Measurements from ENCODE around the gene ATP13A1.
"Not testable (repeated sequence)": the region's sequence is repeated elsewhere in the genome, so short reads cannot be mapped to it uniquely, and the experiment has no call there.

ATP13A1 gene

DNA sequence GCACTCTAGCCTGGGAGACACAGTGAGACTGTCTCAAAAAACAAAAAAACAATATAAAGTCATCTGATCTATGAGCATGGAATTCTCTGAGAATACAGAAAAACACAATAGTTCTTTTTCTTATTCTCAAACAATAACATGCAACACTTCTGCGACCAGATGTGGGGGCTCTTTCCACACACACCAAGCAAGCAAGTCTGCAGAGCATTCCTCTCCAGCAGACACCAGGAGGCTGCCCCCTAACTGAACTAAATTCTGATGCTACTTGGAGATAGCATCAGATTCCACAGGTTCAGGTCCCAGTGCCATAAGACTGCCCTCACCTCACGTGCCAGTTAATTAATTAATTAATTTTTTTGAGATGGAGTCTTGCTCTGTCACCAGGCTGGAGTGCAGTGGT lies 32.9 kb upstream of the ATP13A1 start:
- Histone ChIP-seq H4K20me1 (ENCODE audit: insufficient read depth, low read length) (no peaks in the 10 kb centered on the region), H3K79me2 (ENCODE audit: insufficient read depth, low read length) (no peaks in the 10 kb centered on the region), H3K27me3 (ENCODE audit: insufficient read depth, low read length) (no peaks in the 10 kb centered on the region), H3K4me3 (ENCODE audit: low read depth, low read length, poor library complexity, severe bottlenecking) (no peak overlapping the region), H3K36me3 (ENCODE audit: insufficient read depth, low read length) (no peaks in the 10 kb centered on the region), H3F3A (ENCODE audit: insufficient read depth, low read length) (no peaks in the 10 kb centered on the region), H3K9me3 (ENCODE audit: low read length) (0 out of 2 replicates have a peak, but pooled peaks cover 2% of the 10 kb centered on the region), H3K27ac (ENCODE audit: low read depth, low read length, poor library complexity, severe bottlenecking) (no peak overlapping the region), H3K9ac (ENCODE audit: low read length) (no peak overlapping the region), H3K4me2 (ENCODE audit: low read length) (no peak overlapping the region), H3K4me1 (ENCODE audit: insufficient read depth, low read length, severe bottlenecking) (no peaks in the 10 kb centered on the region), H3K9me2 (ENCODE audit: low read depth, low read length) (no peaks in the 10 kb centered on the region), H2AFZ (ENCODE audit: low read length) (no peak overlapping the region)
- TF ChIP-seq EZH2 (IDR thresholded peaks at IDR 0.05; ENCODE audit: borderline replicate concordance, low read length) = no peak
- TF ChIP-seq, protein P1, sequence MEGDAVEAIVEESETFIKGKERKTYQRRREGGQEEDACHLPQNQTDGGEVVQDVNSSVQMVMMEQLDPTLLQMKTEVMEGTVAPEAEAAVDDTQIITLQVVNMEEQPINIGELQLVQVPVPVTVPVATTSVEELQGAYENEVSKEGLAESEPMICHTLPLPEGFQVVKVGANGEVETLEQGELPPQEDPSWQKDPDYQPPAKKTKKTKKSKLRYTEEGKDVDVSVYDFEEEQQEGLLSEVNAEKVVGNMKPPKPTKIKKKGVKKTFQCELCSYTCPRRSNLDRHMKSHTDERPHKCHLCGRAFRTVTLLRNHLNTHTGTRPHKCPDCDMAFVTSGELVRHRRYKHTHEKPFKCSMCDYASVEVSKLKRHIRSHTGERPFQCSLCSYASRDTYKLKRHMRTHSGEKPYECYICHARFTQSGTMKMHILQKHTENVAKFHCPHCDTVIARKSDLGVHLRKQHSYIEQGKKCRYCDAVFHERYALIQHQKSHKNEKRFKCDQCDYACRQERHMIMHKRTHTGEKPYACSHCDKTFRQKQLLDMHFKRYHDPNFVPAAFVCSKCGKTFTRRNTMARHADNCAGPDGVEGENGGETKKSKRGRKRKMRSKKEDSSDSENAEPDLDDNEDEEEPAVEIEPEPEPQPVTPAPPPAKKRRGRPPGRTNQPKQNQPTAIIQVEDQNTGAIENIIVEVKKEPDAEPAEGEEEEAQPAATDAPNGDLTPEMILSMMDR (IDR thresholded peaks at IDR 0.05; ENCODE audit: low read length) = no peak

DNA sequence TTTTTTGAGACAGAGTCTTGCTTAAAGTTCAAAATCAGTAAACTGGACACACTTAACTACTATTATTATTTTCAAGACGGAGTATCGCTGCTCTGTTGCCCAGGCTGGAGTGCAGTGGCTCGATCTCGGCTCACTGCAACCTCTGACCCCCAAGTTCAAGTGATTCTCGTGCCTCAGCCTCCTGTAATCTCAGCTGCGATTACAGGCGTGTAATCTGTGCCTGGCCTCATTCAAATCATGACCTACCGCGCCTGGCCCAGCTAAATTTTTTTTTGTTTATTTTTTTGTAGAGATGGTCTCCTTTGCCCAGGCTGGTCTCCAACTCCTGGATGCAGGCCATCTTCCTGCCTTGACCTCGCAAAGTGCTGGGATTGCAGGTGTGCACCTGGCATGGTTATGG lies 28.2 kb upstream of the ATP13A1 start:
- no peak for TF ChIP-seq EZH2 (IDR thresholded peaks at IDR 0.05; ENCODE audit: borderline replicate concordance, low read length)
- TF ChIP-seq, protein P1 (IDR thresholded peaks at IDR 0.05; ENCODE audit: low read length) = no peak
- H3K9me3 ChIP-seq (ENCODE audit: low read length) = 0 out of 2 replicates have a peak, but pooled peaks cover 2% of the 10 kb centered on the region

DNA sequence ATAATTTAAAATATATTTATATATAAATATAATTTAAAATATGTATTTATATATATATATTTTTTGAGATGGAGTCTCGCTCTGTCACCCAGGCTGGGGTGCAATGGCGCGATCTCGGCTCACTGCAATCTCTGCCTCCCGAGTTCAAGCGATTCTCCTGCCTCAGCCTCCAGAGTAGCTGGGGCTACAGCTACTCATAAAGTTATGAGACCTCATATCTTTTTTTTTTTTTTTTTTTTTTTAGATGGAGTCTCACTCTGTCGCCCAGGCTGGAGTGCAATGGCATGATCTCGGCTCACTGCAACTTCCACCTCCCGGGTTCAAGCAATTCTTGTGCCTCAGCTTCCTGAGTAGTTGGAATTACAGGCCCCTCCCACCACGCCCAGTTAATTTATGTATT lies 25.5 kb upstream of the ATP13A1 start:
- H4K20me1 ChIP-seq (ENCODE audit: insufficient read depth, low read length); H3K27me3 ChIP-seq (ENCODE audit: insufficient read depth, low read length); H3K9me3 ChIP-seq (ENCODE audit: low read length); H3F3A ChIP-seq (ENCODE audit: insufficient read depth, low read length); H3K4me2 ChIP-seq (ENCODE audit: low read length); H3K4me3 ChIP-seq (ENCODE audit: low read depth, low read length, poor library complexity, severe bottlenecking); H3K9ac ChIP-seq (ENCODE audit: low read length); H3K79me2 ChIP-seq (ENCODE audit: insufficient read depth, low read length); H3K36me3 ChIP-seq (ENCODE audit: insufficient read depth, low read length); H3K9me2 ChIP-seq (ENCODE audit: low read depth, low read length); H3K4me1 ChIP-seq (ENCODE audit: insufficient read depth, low read length, severe bottlenecking); H3K27ac ChIP-seq (ENCODE audit: low read depth, low read length, poor library complexity, severe bottlenecking); H2AFZ ChIP-seq (ENCODE audit: low read length): not testable (repeated sequence)

More for the DNA sequence above, 28.2 kb upstream of the ATP13A1 start:
- Histone ChIP-seq H2AFZ (ENCODE audit: low read length) (no peak overlapping the region), H3K36me3 (ENCODE audit: insufficient read depth, low read length) (peaks cover 7% of the 10 kb centered on the region), H3K4me1 (ENCODE audit: insufficient read depth, low read length, severe bottlenecking) (no peaks in the 10 kb centered on the region), H3K9me2 (ENCODE audit: low read depth, low read length) (no peaks in the 10 kb centered on the region), H3K27me3 (ENCODE audit: insufficient read depth, low read length) (no peaks in the 10 kb centered on the region), H3F3A (ENCODE audit: insufficient read depth, low read length) (no peaks in the 10 kb centered on the region), H3K4me3 (ENCODE audit: low read depth, low read length, poor library complexity, severe bottlenecking) (no peak overlapping the region), H3K4me2 (ENCODE audit: low read length) (no peak overlapping the region), H4K20me1 (ENCODE audit: insufficient read depth, low read length) (no peaks in the 10 kb centered on the region), H3K79me2 (ENCODE audit: insufficient read depth, low read length) (no peaks in the 10 kb centered on the region), H3K27ac (ENCODE audit: low read depth, low read length, poor library complexity, severe bottlenecking) (no peak overlapping the region), H3K9ac (ENCODE audit: low read length) (no peak overlapping the region)

DNA sequence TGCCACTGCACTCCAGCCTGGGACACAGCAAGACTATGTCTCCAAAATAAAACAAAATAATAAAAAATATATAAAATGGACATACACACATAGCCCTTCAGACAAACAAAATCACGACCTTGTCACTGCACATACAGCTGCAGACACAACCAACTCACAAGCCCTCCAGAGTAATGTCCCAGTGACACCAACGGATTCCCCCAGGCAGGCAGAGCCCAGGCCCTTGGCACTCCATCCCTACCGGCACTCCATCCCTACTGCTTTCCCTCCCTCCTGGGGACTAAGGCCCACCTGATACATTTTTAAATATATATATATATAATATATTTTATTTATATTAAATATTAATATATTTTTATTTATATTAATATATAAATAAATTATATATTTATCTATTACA lies 23.6 kb upstream of the ATP13A1 start:
- no peak overlapping the region for H2AFZ ChIP-seq (ENCODE audit: low read length)

More for the DNA sequence above, 23.6 kb upstream of the ATP13A1 start:
- no peaks in the 10 kb centered on the region for H3K79me2 ChIP-seq (ENCODE audit: insufficient read depth, low read length)
- H3K9ac ChIP-seq (ENCODE audit: low read length) = no peak overlapping the region
- H3K9me3 ChIP-seq (ENCODE audit: low read length) = peaks cover 8% of the 10 kb centered on the region; the same call in 1 of the 2 replicates
- H3K27ac ChIP-seq (ENCODE audit: low read depth, low read length, poor library complexity, severe bottlenecking) = no peak overlapping the region
- H3K4me3 ChIP-seq (ENCODE audit: low read depth, low read length, poor library complexity, severe bottlenecking) = no peak overlapping the region
- no peaks in the 10 kb centered on the region for H3F3A ChIP-seq (ENCODE audit: insufficient read depth, low read length)
- H3K9me2 ChIP-seq (ENCODE audit: low read depth, low read length) = no peaks in the 10 kb centered on the region
- H3K36me3 ChIP-seq (ENCODE audit: insufficient read depth, low read length) = peaks cover 26% of the 10 kb centered on the region
- H4K20me1 ChIP-seq (ENCODE audit: insufficient read depth, low read length) = no peaks in the 10 kb centered on the region
- no peaks in the 10 kb centered on the region for H3K4me1 ChIP-seq (ENCODE audit: insufficient read depth, low read length, severe bottlenecking)
- no peak overlapping the region for H3K4me2 ChIP-seq (ENCODE audit: low read length)
- TF ChIP-seq, protein P1 (IDR thresholded peaks at IDR 0.05; ENCODE audit: low read length) = no peak
- no peak for TF ChIP-seq EZH2 (IDR thresholded peaks at IDR 0.05; ENCODE audit: borderline replicate concordance, low read length)
- no peaks in the 10 kb centered on the region for H3K27me3 ChIP-seq (ENCODE audit: insufficient read depth, low read length)

Measured in OCI-LY1 (cell line).